ENCODE results near the gene ECT2L. TPM values are rescaled to one million over a fixed set of nuclear protein-coding genes. Genes with fewer than 3 reads are reported as not detected.

Gene ECT2L
- total and polyA plus RNA-seq, 9 donors, result 0.09 to 0.31 (median 0.19) TPM

- no peak overlapping the region for H3K27ac ChIP-seq (ENCODE audit: low read length)
- no peak overlapping the region for H3K4me3 ChIP-seq (ENCODE audit: low read length)
- 77% methylated on average over 7 of the region's 13 CpGs for WGBS (ENCODE audit: insufficient coverage)
- H3K27me3 ChIP-seq (ENCODE audit: control insufficient read depth, insufficient read depth, low read length), result no peaks in the 10 kb centered on the region
- no peaks in the 10 kb centered on the region for H3K36me3 ChIP-seq (ENCODE audit: control insufficient read depth, insufficient read depth, low read length)
- no peaks in the 10 kb centered on the region for H3K4me1 ChIP-seq (ENCODE audit: control insufficient read depth, insufficient read depth, low read length)
- no peaks in the 10 kb centered on the region for H3K9me3 ChIP-seq (replicated peaks; ENCODE audit: control insufficient read depth, low read depth, low read length)
- no peak for DNase-seq
Observed at GRCh38 chr6:138885156-138885819, 89.4 kb downstream of the ECT2L start.

GRCh38 chr6:138891255-138891986 lies 95.5 kb downstream of the ECT2L start:
- H3K36me3 ChIP-seq (ENCODE audit: control insufficient read depth, insufficient read depth, low read length), result no peaks in the 10 kb centered on the region
- no peak overlapping the region for H3K27ac ChIP-seq (ENCODE audit: low read length)
- H3K27me3 ChIP-seq (ENCODE audit: control insufficient read depth, insufficient read depth, low read length), result no peaks in the 10 kb centered on the region
- H3K4me1 ChIP-seq (ENCODE audit: control insufficient read depth, insufficient read depth, low read length), result no peaks in the 10 kb centered on the region
- WGBS (ENCODE audit: insufficient coverage), result no CpG with 5 or more reads among the region's 3 CpGs
- no peak for DNase-seq
- H3K4me3 ChIP-seq (ENCODE audit: low read length), result no peak overlapping the region
- no peaks in the 10 kb centered on the region for H3K9me3 ChIP-seq (replicated peaks; ENCODE audit: control insufficient read depth, low read depth, low read length)

- DNase-seq, result peak; percentile 5
- H3K27ac ChIP-seq (ENCODE audit: low read length), result no peak overlapping the region
- no peaks in the 10 kb centered on the region for H3K9me3 ChIP-seq (replicated peaks; ENCODE audit: control insufficient read depth, low read depth, low read length)
- H3K36me3 ChIP-seq (ENCODE audit: control insufficient read depth, insufficient read depth, low read length), result peaks cover 5% of the 10 kb centered on the region
- H3K27me3 ChIP-seq (ENCODE audit: control insufficient read depth, insufficient read depth, low read length), result no peaks in the 10 kb centered on the region
- 79% methylated on average over 3 of the region's 8 CpGs for WGBS (ENCODE audit: insufficient coverage)
- no peak overlapping the region for H3K4me3 ChIP-seq (ENCODE audit: low read length)
- H3K4me1 ChIP-seq (ENCODE audit: control insufficient read depth, insufficient read depth, low read length), result no peaks in the 10 kb centered on the region
Observed at GRCh38 chr6:138896104-138896756, 100.3 kb downstream of the ECT2L start.

DNA sequence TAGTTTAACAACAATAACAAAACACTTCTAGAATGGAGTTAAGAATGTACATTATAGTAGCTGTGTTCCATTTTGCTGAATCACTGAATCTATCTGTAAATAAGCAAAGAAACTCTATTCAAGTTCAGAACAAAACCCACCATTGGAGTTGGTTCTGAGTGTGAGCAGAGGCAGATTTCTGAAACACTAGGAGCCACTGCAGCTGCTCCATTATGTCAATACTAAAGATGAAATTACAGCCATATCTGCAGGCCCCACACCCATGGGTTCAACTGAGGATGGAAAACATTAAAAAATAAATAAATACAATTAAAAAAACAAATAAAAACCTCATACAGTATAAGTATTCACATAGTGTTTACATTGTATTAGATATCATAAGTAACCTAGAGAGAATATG lies 101.1 kb downstream of the ECT2L start:
- Histone ChIP-seq H3K27me3 (ENCODE audit: control insufficient read depth, insufficient read depth, low read length) (no peaks in the 10 kb centered on the region), H3K36me3 (ENCODE audit: control insufficient read depth, insufficient read depth, low read length) (peaks cover 8% of the 10 kb centered on the region), H3K27ac (ENCODE audit: low read length) (no peak overlapping the region), H3K9me3 (replicated peaks; ENCODE audit: control insufficient read depth, low read depth, low read length) (no peaks in the 10 kb centered on the region), H3K4me3 (ENCODE audit: low read length) (no peak overlapping the region), H3K4me1 (ENCODE audit: control insufficient read depth, insufficient read depth, low read length) (no peaks in the 10 kb centered on the region)
- peak; percentile 15 for DNase-seq

GRCh38 chr6:138907167-138907566 lies 111.3 kb downstream of the ECT2L start:
- no CpG with 5 or more reads among the region's 7 CpGs for WGBS (ENCODE audit: insufficient coverage)
- Histone ChIP-seq H3K27me3 (ENCODE audit: control insufficient read depth, insufficient read depth, low read length) (no peaks in the 10 kb centered on the region), H3K9me3 (replicated peaks; ENCODE audit: control insufficient read depth, low read depth, low read length) (no peaks in the 10 kb centered on the region), H3K4me1 (ENCODE audit: control insufficient read depth, insufficient read depth, low read length) (no peaks in the 10 kb centered on the region), H3K36me3 (ENCODE audit: control insufficient read depth, insufficient read depth, low read length) (peaks cover 26% of the 10 kb centered on the region), H3K27ac (ENCODE audit: low read length) (no peak overlapping the region), H3K4me3 (ENCODE audit: low read length) (no peak overlapping the region)
- DNase-seq, result no peak

DNA sequence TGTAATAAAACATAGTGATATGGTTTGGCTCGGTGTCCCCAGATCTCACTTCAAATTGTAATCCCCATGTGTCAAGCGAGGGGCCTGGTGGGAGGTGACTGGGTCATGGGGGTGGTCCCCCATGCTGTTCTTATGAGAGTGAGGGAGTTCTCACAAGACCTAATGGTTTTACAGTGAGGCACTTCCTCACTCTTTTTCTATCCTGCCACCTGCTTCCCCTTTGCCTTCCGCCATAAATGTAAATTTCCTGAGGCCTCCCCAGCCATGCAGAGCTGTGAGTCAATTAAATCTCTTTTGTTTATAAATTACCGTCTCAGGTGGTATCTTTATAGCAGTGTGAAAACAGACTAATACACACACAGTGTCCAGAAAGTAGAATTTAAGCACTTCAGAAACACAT lies 113.6 kb downstream of the ECT2L start:
- Histone ChIP-seq H3K9me3 (replicated peaks; ENCODE audit: control insufficient read depth, low read depth, low read length) (no peaks in the 10 kb centered on the region), H3K4me3 (ENCODE audit: low read length) (no peak overlapping the region), H3K27ac (ENCODE audit: low read length) (no peak overlapping the region), H3K4me1 (ENCODE audit: control insufficient read depth, insufficient read depth, low read length) (no peaks in the 10 kb centered on the region), H3K36me3 (ENCODE audit: control insufficient read depth, insufficient read depth, low read length) (peaks cover 39% of the 10 kb centered on the region), H3K27me3 (ENCODE audit: control insufficient read depth, insufficient read depth, low read length) (no peaks in the 10 kb centered on the region)
- no CpG with 5 or more reads among the region's 4 CpGs for WGBS (ENCODE audit: insufficient coverage)
- no peak for DNase-seq

GRCh38 chr6:138909975-138910374 lies 114.1 kb downstream of the ECT2L start:
- no peak for DNase-seq
- WGBS (ENCODE audit: insufficient coverage), result 100% methylated on average over 1 of the region's 1 CpG
- H3K27ac ChIP-seq (ENCODE audit: low read length), result no peak overlapping the region

DNA sequence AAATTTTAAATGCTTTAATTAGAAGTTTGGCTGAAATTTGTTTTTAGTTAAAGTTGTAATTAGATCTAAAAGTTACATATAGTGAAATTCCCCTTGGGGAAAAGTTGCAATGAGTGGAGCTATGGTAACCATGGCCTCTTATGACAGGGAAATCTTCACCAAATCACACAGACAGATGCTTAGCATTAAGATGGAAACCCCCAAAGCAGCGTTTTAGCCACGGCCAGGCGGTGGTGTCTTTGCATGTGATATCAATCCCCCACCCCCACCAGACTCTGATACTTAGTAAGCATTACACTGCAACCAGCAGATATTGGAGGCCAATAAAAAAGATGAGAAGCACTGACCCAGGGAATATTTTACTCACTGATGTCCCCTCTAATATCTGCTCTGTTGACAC lies 116.4 kb downstream of the ECT2L start:
- Histone ChIP-seq H3K4me1 (ENCODE audit: control insufficient read depth, insufficient read depth, low read length) (no peaks in the 10 kb centered on the region), H3K4me3 (ENCODE audit: low read length) (no peak overlapping the region), H3K27ac (ENCODE audit: low read length) (no peak overlapping the region), H3K9me3 (replicated peaks; ENCODE audit: control insufficient read depth, low read depth, low read length) (no peaks in the 10 kb centered on the region), H3K36me3 (ENCODE audit: control insufficient read depth, insufficient read depth, low read length) (peaks cover 43% of the 10 kb centered on the region), H3K27me3 (ENCODE audit: control insufficient read depth, insufficient read depth, low read length) (no peaks in the 10 kb centered on the region)
- no CpG with 5 or more reads among the region's 3 CpGs for WGBS (ENCODE audit: insufficient coverage)
- DNase-seq, result no peak

More at GRCh38 chr6:138909975-138910374, 114.1 kb downstream of the ECT2L start:
- H3K36me3 ChIP-seq (ENCODE audit: control insufficient read depth, insufficient read depth, low read length), result peaks cover 42% of the 10 kb centered on the region
- H3K27me3 ChIP-seq (ENCODE audit: control insufficient read depth, insufficient read depth, low read length), result no peaks in the 10 kb centered on the region
- H3K4me3 ChIP-seq (ENCODE audit: low read length), result no peak overlapping the region
- H3K4me1 ChIP-seq (ENCODE audit: control insufficient read depth, insufficient read depth, low read length), result no peaks in the 10 kb centered on the region
- no peaks in the 10 kb centered on the region for H3K9me3 ChIP-seq (replicated peaks; ENCODE audit: control insufficient read depth, low read depth, low read length)

GRCh38 chr6:138914701-138915100 lies 118.8 kb downstream of the ECT2L start:
- Histone ChIP-seq H3K27me3 (ENCODE audit: control insufficient read depth, insufficient read depth, low read length) (no peaks in the 10 kb centered on the region), H3K4me1 (ENCODE audit: control insufficient read depth, insufficient read depth, low read length) (no peaks in the 10 kb centered on the region), H3K36me3 (ENCODE audit: control insufficient read depth, insufficient read depth, low read length) (peaks cover 44% of the 10 kb centered on the region), H3K9me3 (replicated peaks; ENCODE audit: control insufficient read depth, low read depth, low read length) (no peaks in the 10 kb centered on the region), H3K4me3 (ENCODE audit: low read length) (no peak overlapping the region), H3K27ac (ENCODE audit: low read length) (no peak overlapping the region)
- DNase-seq, result no peak
- WGBS (ENCODE audit: insufficient coverage), result 91% methylated on average over 1 of the region's 1 CpG

DNA sequence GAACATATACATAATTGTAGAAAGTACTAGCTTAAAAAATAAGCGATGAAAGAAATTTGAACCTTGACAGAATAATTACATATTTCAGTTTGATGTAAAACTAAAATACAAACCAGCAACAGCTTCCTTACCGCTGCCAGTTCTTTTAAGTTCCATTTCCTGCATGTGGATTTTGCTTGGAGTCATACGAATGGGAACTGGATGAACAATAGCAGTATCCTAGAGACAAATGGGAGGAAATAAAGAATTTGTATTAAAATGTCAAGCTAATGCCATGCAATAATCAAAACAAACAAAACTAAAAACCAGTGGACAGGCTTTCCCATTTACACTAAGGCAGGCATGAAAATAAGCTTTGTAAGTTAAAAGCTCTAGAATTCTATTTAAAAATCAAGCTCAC lies 125.0 kb downstream of the ECT2L start:
- no peak overlapping the region for H3K27ac ChIP-seq (ENCODE audit: low read length)
- H3K27me3 ChIP-seq (ENCODE audit: control insufficient read depth, insufficient read depth, low read length), result no peaks in the 10 kb centered on the region
- peaks cover 12% of the 10 kb centered on the region for H3K36me3 ChIP-seq (ENCODE audit: control insufficient read depth, insufficient read depth, low read length)
- H3K4me1 ChIP-seq (ENCODE audit: control insufficient read depth, insufficient read depth, low read length), result no peaks in the 10 kb centered on the region
- no peak overlapping the region for H3K4me3 ChIP-seq (ENCODE audit: low read length)
- no peak for DNase-seq
- H3K9me3 ChIP-seq (replicated peaks; ENCODE audit: control insufficient read depth, low read depth, low read length), result no peaks in the 10 kb centered on the region
- WGBS (ENCODE audit: insufficient coverage), result no CpG with 5 or more reads among the region's 3 CpGs
